Activated CD8-positive, alpha-beta memory T cell treated with anti-CD3 and anti-CD28 coated beads, Interleukin-2, amount 50 U/mL, for 24 hours (primary cell): ENCODE data around the gene IRAG1.

ENCODE experiments used
- DNase-seq: peaks from one replicate; pipeline ENCODE4 v3.0.0-alpha.2; 2020; ENCODE audit errors: extremely low read depth

The IRAG1 gene

DNA sequence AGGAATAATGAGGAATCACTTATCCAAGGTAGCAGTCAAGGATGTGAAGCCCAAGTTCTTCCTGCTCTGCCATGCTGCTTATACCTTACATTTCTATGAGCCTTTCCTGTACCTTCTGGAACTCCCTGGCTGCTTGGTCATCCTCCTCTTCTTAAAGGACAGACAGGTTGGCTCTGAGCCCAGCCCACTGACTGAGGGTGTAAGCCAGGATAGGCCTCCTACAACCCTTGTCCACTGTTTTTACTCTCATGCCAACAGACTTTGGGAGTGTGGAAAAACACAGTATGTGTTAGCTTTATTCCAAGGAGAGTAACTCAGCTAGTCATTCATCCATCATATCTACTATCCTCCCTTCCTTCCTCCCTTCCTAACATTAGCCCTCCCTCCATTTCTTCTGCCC lies 47.5 kb downstream of the IRAG1 start:
- DNase-seq: no peak

GRCh38 chr11:10645212-10645795 lies 48.3 kb downstream of the IRAG1 start:
- no peak for DNase-seq
